SH-SY5Y (cell line): ENCODE results near the gene ARHGAP6.

Experiments used
- GATA2 ChIP-seq: IDR thresholded peaks from 2 replicates; pipeline ENCODE4 v1.6.1; 2011; ENCODE audit warnings: mild to moderate bottlenecking, low read depth, low read length
- GATA3 ChIP-seq: IDR thresholded peaks from 2 replicates; pipeline ENCODE4 v1.6.1; 2011; ENCODE audit warnings: low read depth, mild to moderate bottlenecking, low read length, moderate library complexity

- no peak for TF ChIP-seq GATA2
- TF ChIP-seq GATA3, result no peak
Measured at GRCh38 chrX:11100281-11101035, 565.3 kb downstream of the ARHGAP6 start.
